Measurements from ENCODE around the gene PARK7.

GRCh38 chr1:8025061-8025670 is 63.7 kb downstream of the PARK7 start:
- TF ChIP-seq REST (IDR thresholded peaks at IDR 0.05; ENCODE audit: insufficient replicate concordance, low read depth) (no peak), CTCF (IDR thresholded peaks at IDR 0.05; ENCODE audit: insufficient read depth, low read length) (no peak), POLR2AphosphoS5 (IDR thresholded peaks at IDR 0.05; ENCODE audit: low read depth) (no peak), SPI1 (IDR thresholded peaks at IDR 0.05; ENCODE audit: borderline replicate concordance, low read depth) (no peak)
